ENCODE data around the gene GPRIN2. TPM values are rescaled to one million over a fixed set of nuclear protein-coding genes. Genes with fewer than 3 reads are reported as not detected.

The GPRIN2 gene
- total and polyA plus RNA-seq, 2 of the 8 experiments (the other 6 are each of a cell fraction or from before 2014, with no cell fraction given), result 14.3 to 18.6 TPM

DNA sequence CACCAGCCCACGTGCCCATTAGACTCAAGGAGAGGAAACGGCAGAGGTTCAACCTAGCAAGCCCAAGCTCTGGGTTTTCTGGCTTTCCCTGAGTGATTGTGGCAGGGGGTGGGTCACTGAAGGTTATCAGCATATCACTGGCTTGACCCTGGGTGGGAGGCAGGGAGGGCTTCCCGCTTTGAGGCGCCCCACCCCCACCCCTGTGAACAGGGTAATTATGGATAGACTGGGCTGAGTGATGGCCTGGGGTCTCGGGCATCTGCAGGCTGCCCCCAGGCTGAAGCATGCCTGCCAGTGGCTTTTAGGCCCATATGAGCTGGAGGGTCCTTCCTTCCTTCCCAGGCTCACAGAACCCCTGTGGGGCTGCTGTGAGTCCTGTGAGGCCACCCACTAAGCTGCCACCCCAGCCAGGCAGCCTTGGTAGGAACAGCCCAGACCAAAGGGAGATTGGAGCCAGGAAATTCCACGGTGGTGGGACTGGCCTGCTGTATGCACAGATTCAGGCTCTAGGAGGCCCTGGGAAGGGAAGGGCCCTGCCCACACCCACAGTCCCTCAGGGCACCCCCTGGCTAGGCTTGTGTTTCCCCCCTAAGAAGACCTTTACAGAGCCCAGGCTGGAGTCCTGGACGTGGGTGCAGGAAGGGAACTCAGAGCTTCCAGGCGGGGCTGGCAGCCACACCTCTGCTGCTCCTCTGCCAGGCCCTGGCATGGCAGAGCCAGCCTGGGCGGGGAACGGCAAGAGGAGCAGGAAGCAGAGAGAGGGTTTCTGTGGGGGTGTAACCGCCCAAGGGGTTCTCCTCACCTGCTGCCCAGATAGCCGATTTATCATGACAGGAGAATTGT is 33.1 kb downstream of the GPRIN2 start (continued):
- TF ChIP-seq, protein P1, sequence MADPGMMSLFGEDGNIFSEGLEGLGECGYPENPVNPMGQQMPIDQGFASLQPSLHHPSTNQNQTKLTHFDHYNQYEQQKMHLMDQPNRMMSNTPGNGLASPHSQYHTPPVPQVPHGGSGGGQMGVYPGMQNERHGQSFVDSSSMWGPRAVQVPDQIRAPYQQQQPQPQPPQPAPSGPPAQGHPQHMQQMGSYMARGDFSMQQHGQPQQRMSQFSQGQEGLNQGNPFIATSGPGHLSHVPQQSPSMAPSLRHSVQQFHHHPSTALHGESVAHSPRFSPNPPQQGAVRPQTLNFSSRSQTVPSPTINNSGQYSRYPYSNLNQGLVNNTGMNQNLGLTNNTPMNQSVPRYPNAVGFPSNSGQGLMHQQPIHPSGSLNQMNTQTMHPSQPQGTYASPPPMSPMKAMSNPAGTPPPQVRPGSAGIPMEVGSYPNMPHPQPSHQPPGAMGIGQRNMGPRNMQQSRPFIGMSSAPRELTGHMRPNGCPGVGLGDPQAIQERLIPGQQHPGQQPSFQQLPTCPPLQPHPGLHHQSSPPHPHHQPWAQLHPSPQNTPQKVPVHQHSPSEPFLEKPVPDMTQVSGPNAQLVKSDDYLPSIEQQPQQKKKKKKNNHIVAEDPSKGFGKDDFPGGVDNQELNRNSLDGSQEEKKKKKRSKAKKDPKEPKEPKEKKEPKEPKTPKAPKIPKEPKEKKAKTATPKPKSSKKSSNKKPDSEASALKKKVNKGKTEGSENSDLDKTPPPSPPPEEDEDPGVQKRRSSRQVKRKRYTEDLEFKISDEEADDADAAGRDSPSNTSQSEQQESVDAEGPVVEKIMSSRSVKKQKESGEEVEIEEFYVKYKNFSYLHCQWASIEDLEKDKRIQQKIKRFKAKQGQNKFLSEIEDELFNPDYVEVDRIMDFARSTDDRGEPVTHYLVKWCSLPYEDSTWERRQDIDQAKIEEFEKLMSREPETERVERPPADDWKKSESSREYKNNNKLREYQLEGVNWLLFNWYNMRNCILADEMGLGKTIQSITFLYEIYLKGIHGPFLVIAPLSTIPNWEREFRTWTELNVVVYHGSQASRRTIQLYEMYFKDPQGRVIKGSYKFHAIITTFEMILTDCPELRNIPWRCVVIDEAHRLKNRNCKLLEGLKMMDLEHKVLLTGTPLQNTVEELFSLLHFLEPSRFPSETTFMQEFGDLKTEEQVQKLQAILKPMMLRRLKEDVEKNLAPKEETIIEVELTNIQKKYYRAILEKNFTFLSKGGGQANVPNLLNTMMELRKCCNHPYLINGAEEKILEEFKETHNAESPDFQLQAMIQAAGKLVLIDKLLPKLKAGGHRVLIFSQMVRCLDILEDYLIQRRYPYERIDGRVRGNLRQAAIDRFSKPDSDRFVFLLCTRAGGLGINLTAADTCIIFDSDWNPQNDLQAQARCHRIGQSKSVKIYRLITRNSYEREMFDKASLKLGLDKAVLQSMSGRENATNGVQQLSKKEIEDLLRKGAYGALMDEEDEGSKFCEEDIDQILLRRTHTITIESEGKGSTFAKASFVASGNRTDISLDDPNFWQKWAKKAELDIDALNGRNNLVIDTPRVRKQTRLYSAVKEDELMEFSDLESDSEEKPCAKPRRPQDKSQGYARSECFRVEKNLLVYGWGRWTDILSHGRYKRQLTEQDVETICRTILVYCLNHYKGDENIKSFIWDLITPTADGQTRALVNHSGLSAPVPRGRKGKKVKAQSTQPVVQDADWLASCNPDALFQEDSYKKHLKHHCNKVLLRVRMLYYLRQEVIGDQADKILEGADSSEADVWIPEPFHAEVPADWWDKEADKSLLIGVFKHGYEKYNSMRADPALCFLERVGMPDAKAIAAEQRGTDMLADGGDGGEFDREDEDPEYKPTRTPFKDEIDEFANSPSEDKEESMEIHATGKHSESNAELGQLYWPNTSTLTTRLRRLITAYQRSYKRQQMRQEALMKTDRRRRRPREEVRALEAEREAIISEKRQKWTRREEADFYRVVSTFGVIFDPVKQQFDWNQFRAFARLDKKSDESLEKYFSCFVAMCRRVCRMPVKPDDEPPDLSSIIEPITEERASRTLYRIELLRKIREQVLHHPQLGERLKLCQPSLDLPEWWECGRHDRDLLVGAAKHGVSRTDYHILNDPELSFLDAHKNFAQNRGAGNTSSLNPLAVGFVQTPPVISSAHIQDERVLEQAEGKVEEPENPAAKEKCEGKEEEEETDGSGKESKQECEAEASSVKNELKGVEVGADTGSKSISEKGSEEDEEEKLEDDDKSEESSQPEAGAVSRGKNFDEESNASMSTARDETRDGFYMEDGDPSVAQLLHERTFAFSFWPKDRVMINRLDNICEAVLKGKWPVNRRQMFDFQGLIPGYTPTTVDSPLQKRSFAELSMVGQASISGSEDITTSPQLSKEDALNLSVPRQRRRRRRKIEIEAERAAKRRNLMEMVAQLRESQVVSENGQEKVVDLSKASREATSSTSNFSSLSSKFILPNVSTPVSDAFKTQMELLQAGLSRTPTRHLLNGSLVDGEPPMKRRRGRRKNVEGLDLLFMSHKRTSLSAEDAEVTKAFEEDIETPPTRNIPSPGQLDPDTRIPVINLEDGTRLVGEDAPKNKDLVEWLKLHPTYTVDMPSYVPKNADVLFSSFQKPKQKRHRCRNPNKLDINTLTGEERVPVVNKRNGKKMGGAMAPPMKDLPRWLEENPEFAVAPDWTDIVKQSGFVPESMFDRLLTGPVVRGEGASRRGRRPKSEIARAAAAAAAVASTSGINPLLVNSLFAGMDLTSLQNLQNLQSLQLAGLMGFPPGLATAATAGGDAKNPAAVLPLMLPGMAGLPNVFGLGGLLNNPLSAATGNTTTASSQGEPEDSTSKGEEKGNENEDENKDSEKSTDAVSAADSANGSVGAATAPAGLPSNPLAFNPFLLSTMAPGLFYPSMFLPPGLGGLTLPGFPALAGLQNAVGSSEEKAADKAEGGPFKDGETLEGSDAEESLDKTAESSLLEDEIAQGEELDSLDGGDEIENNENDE (IDR thresholded peaks at IDR 0.05; ENCODE audit: insufficient replicate concordance, low read length), result no peak
- TF ChIP-seq KDM4A (IDR thresholded peaks at IDR 0.05; ENCODE audit: low read depth, low read length, severe bottlenecking), result no peak
- no peak for TF ChIP-seq NANOG (IDR thresholded peaks at IDR 0.05; ENCODE audit: insufficient read depth, low read depth, low read length, poor library complexity, severe bottlenecking)
